Urinary bladder (tissue), 4 donors: ENCODE data around the gene ANKH. TPM values are rescaled to one million over a fixed set of nuclear protein-coding genes. Genes with fewer than 3 reads are reported as not detected.
"Not testable (repeated sequence)": the region's sequence is repeated elsewhere in the genome, so short reads cannot be mapped to it uniquely, and the experiment has no call there.

Experiments
- DNase-seq: peaks from one replicate; pipeline ENCODE4 v3.0.0-alpha.2; 2015; ENCODE audit errors: extremely low spot score
- H3K27ac ChIP-seq: one replicate; pipeline ENCODE4 v1.5.1; 2013; ENCODE audit warnings: low read depth, mild to moderate bottlenecking, moderate library complexity
- H3K36me3 ChIP-seq: one replicate; pipeline ENCODE4 v1.6.1; 2013; ENCODE audit warnings: mild to moderate bottlenecking, moderate library complexity; ENCODE audit not compliant: insufficient read depth
- H3K4me1 ChIP-seq: one replicate; pipeline ENCODE4 v1.6.1; 2013; ENCODE audit warnings: mild to moderate bottlenecking, moderate library complexity; ENCODE audit not compliant: insufficient read depth
- H3K4me3 ChIP-seq: one replicate; pipeline ENCODE4 v1.5.1; 2013; ENCODE audit warnings: low read depth, low read length
- WGBS: extraction: QIAGEN DNeasy Blood & Tissue Kit; methylation state at CpG from one replicate; pipeline ENCODE4 v1.1.7; 2013; 5-methylcytosine and 5-hydroxymethylcytosine counted together
- polyA plus RNA-seq: library from polyadenylated mRNA; stranded (reverse); fragments of 200-250 nt; gene quantifications from one replicate; pipeline ENCODE4 v1.2.3, GENCODE V29; 2013
- total RNA-seq: library from RNA; depleted of rRNA; stranded (reverse); fragments of >200 nt; gene quantifications from one replicate; pipeline ENCODE4 v1.2.3, GENCODE V29; 2014
- donor health status: healthy with polysubstance abuse.
- donor health status: healthy.

ANKH gene
- total and polyA plus RNA-seq, 2 donors = 18.1 to 23.0 TPM

- not testable (repeated sequence) for H3K36me3 ChIP-seq, H3K27ac ChIP-seq, H3K4me1 ChIP-seq, DNase-seq, H3K4me3 ChIP-seq
- 95% methylated on average over 9 of the region's 9 CpGs for WGBS
These were observed 6.6 kb upstream of the ANKH start for GRCh38 chr5:14878192-14878591.

- Histone ChIP-seq H3K4me1 (no peaks in the 10 kb centered on the region), H3K36me3 (no peaks in the 10 kb centered on the region), H3K4me3 (no peak overlapping the region), H3K27ac (no peak overlapping the region)
- WGBS = 49% methylated on average over 5 of the region's 5 CpGs
- DNase-seq = no peak
These were observed 4.5 kb upstream of the ANKH start for GRCh38 chr5:14876095-14876494.

- Histone ChIP-seq H3K36me3 (no peaks in the 10 kb centered on the region), H3K4me3 (no peak overlapping the region), H3K27ac (no peak overlapping the region), H3K4me1 (no peaks in the 10 kb centered on the region)
- DNase-seq = no peak
- WGBS = 98% methylated on average over 3 of the region's 3 CpGs
These were observed 2.2 kb upstream of the ANKH start for GRCh38 chr5:14873790-14874189.

GRCh38 chr5:14873093-14873492 lies 1.5 kb upstream of the ANKH start:
- H3K27ac ChIP-seq = no peak overlapping the region
- DNase-seq = no peak
- H3K4me1 ChIP-seq = no peaks in the 10 kb centered on the region
- H3K4me3 ChIP-seq = no peak overlapping the region
- 79% methylated on average over 9 of the region's 9 CpGs for WGBS
- H3K36me3 ChIP-seq = no peaks in the 10 kb centered on the region

- 3% methylated on average over 73 of the region's 73 CpGs for WGBS
- Histone ChIP-seq H3K36me3 (no peaks in the 10 kb centered on the region), H3K4me1 (no peaks in the 10 kb centered on the region), H3K27ac (peak overlapping the region; percentile 92), H3K4me3 (peak overlapping the region; percentile 99)
- DNase-seq = peak; percentile 47
These were observed 752 bp upstream of the ANKH start for GRCh38 chr5:14872070-14872989.

- 21% methylated on average over 21 of the region's 21 CpGs for WGBS
- H3K4me3 ChIP-seq = peak overlapping the region; percentile 99
- H3K4me1 ChIP-seq = no peaks in the 10 kb centered on the region
- H3K36me3 ChIP-seq = no peaks in the 10 kb centered on the region
- no peak for DNase-seq
- no peak overlapping the region for H3K27ac ChIP-seq
These were observed 1.0 kb downstream of the ANKH start for GRCh38 chr5:14870337-14871213.

- DNase-seq = no peak
- Histone ChIP-seq H3K4me3 (no peak overlapping the region), H3K27ac (no peak overlapping the region), H3K4me1 (no peaks in the 10 kb centered on the region), H3K36me3 (no peaks in the 10 kb centered on the region)
- WGBS = 59% methylated on average over 9 of the region's 9 CpGs
These were observed 1.9 kb downstream of the ANKH start for GRCh38 chr5:14869668-14870164.

GRCh38 chr5:14869233-14869632 lies 2.3 kb downstream of the ANKH start:
- no peak overlapping the region for H3K4me3 ChIP-seq
- no peak for DNase-seq
- WGBS = 93% methylated on average over 2 of the region's 2 CpGs
- no peaks in the 10 kb centered on the region for H3K36me3 ChIP-seq
- no peaks in the 10 kb centered on the region for H3K4me1 ChIP-seq
- no peak overlapping the region for H3K27ac ChIP-seq

GRCh38 chr5:14868771-14869170 lies 2.8 kb downstream of the ANKH start:
- H3K36me3 ChIP-seq = no peaks in the 10 kb centered on the region
- H3K4me1 ChIP-seq = no peaks in the 10 kb centered on the region
- H3K27ac ChIP-seq = no peak overlapping the region
- no peak for DNase-seq
- H3K4me3 ChIP-seq = no peak overlapping the region
- 80% methylated on average over 7 of the region's 7 CpGs for WGBS

- H3K4me1 ChIP-seq = no peaks in the 10 kb centered on the region
- 92% methylated on average over 2 of the region's 2 CpGs for WGBS
- no peak overlapping the region for H3K27ac ChIP-seq
- no peaks in the 10 kb centered on the region for H3K36me3 ChIP-seq
- no peak for DNase-seq
- H3K4me3 ChIP-seq = no peak overlapping the region
These were observed 7.3 kb downstream of the ANKH start for GRCh38 chr5:14864181-14864812.

GRCh38 chr5:14863105-14863504 lies 8.5 kb downstream of the ANKH start:
- Histone ChIP-seq H3K27ac (no peak overlapping the region), H3K36me3 (no peaks in the 10 kb centered on the region), H3K4me3 (no peak overlapping the region), H3K4me1 (no peaks in the 10 kb centered on the region)
- 95% methylated on average over 2 of the region's 2 CpGs for WGBS
- no peak for DNase-seq

- H3K27ac ChIP-seq = no peak overlapping the region
- no peaks in the 10 kb centered on the region for H3K36me3 ChIP-seq
- H3K4me3 ChIP-seq = no peak overlapping the region
- no peak for DNase-seq
- H3K4me1 ChIP-seq = no peaks in the 10 kb centered on the region
- WGBS = 82% methylated on average over 4 of the region's 4 CpGs
These were observed 10.3 kb downstream of the ANKH start for GRCh38 chr5:14861123-14861765.

- no peak overlapping the region for H3K4me3 ChIP-seq
- DNase-seq = no peak
- no peak overlapping the region for H3K27ac ChIP-seq
- H3K4me1 ChIP-seq = no peaks in the 10 kb centered on the region
- WGBS = 90% methylated on average over 7 of the region's 7 CpGs
- no peaks in the 10 kb centered on the region for H3K36me3 ChIP-seq
These were observed 11.6 kb downstream of the ANKH start for GRCh38 chr5:14859980-14860379.
